ENCODE data around the gene SPRYD4.
"Not testable (repeated sequence)": the region's sequence is repeated elsewhere in the genome, so short reads cannot be mapped to it uniquely, and the experiment has no call there.

SPRYD4 gene

DNA sequence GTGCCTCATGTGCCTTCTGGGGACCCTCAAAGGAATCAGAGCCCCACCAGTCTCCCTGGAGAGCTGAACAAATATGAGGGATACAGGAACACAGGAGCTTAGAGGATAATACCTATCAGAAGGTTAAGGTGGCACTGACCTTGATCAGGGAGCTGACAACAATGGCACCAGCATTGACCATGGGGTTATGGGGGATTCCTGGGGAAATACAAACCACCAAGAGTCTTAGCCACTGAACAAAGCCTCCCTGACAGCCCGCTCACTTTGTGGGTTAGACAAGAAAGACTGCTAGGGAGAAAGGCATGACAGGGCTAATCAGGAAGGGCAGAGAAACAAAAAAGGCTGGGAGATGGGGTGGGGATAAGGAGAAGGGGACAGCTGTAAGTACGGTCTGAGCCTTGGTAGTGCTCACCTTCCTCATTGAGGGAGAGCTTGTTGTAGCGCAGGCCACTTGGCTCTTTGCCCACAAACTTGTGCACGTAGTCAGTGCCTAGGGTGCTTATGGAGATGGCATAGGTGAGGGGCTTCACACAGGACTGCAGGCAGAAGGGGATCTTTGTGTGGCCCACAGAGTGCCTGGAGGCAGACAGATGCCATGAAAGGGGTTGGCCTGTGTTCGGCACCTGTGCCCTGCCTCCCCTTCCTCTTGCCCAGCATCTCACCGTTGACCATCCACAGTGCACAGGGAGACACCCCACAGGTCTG is 9.3 kb downstream of the SPRYD4 start:
- no peak for DNase-seq

DNA sequence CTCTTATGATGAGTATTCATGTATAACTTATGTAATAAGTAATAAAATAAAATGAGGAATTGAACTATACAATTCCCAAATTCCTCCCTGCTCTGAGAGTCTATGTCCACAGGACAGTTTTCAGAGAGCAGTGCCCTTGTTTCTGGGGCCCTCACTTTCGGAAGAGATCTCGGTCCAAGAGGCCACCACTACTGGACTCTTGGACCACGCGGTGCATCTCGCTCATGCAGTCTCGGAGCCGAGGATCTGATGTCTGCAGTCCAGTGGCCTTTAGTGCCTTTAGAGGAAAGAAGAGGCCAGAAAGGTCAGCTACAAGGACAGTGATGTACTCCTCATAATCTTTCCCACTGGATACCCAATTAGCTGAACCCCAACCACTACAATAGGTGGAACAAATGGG is 11.2 kb downstream of the SPRYD4 start:
- no peak for DNase-seq

- DNase-seq, result no peak
Measured at GRCh38 chr12:56484566-56484965, 16.2 kb downstream of the SPRYD4 start.

DNA sequence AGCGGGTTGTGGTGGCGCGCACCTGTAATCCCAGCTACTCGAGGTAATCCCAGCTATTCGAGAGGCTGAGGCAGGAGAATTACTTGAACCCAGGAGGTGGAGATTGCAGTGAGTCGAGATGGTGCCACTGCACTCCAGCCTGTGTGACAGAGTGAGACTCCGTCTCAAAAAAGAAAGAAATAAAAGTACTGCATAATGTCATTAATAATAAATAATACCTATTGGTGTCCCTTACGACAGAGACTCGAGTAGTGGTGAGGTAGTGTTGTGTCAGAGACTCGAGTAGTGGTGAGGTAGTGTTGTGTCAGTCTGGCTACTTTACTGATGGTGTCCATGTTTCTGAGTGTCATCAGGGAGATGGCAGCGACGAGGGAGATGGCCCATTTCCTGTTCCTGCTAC is 18.3 kb downstream of the SPRYD4 start:
- no peak for DNase-seq

- no peak for DNase-seq
Measured at GRCh38 chr12:56487448-56488040, 19.2 kb downstream of the SPRYD4 start.

- DNase-seq, result peak; percentile 82
Measured at GRCh38 chr12:56488041-56488955, 19.9 kb downstream of the SPRYD4 start, which contains the start of gene GLS2. Gene GLS2, minus strand, starts transcription at chr12:56488161. Its CDS starts 43 bp downstream, at chr12:56488118.

GRCh38 chr12:56490360-56490759 is 22.0 kb downstream of the SPRYD4 start:
- no peak for DNase-seq

DNA sequence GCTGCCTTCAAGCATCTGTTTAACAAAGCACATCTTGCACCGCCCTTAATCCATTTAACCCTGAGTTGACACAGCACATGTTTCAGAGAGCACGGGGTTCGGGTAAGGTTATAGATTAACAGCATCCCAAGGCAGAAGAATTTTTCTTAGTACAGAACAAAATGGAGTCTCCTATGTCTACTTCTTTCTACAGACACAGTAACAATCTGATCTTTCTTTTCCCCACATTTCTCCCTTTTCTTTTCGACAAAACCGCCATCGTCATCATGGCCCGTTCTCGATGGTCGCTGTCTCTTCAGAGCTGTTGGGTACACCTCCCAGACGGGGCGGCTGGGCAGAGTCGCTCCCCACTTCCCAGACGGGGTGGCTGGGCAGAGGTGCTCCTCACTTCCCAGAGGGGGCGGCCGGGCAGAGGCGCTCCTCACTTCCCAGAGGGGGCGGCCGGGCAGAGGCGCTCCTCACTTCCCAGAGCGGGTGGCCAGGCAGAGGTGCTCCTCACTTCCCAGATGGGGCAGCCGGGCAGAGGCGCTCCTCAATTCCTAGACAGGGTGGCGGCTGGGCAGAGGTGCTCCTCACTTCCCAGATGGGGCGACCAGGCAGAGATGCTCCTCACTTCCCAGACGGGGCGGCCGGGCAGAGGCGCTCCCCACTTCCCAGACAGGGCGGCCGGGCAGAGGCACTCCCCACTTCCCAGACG is 25.2 kb downstream of the SPRYD4 start:
- not testable (repeated sequence) for DNase-seq

- not testable (repeated sequence) for DNase-seq
Measured at GRCh38 chr12:56494106-56494415, 25.7 kb downstream of the SPRYD4 start.

DNA sequence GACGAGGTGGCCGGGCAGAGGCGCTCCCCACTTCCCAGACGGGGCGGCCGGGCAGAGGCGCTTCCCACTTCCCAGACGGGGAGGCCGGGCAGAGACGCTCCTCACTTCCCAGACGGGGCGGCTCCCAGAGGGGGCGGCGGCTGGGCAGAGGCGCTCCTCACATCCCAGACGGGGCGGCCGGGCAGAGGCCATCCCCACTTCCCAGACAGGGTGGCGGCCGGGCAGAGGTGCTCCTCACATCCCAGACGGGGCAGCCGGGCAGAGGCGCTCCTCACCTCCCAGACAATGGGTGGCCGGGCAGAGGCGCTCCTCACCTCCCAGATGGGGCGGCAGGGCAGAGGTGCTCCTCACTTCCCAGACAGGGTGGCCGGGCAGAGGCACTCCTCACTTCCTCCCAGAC is 26.1 kb downstream of the SPRYD4 start:
- DNase-seq, result not testable (repeated sequence)

GRCh38 chr12:56496704-56497103 is 28.3 kb downstream of the SPRYD4 start:
- not testable (repeated sequence) for DNase-seq

GRCh38 chr12:56498126-56498902 is 29.9 kb downstream of the SPRYD4 start:
- DNase-seq, result not testable (repeated sequence)

DNA sequence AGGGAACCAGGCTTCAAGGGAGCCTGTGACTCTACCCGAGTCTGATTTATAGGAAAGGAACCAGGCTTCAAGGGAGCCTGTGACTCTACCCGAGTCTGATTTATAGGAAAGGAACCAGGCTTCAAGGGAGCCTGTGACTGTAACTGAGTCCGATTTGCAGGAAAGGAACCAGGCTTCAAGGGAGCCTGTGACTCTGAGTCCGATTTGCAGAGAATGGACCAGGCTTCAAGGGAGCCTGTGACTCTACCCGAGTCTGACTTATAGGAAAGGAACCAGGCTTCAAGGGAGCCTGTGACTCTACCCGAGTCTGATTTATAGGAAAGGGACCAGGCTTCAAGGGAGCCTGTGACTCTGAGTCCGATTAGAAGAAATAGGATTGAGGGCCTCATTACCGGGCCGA is 31.1 kb downstream of the SPRYD4 start:
- not testable (repeated sequence) for DNase-seq

DNA sequence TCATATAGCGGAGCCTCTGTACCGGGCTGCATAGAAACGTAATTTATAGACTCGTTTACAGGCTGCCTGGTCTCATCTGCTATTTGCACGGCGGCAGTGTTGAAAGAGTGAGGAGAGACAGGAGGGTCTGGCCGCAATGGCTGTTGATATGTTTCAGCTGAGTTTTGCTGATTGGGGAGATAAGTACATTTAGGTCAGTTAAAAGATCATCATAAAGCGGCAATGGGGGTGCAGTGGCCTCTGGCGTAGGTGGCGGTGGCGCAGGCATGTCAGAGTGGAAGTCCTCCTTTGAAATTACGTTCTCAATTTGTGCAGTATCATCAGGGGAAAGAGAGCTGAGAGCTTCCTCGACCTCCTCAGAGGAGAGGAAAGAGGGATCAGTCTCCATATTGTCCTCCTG is 31.5 kb downstream of the SPRYD4 start:
- DNase-seq, result not testable (repeated sequence)

DNA sequence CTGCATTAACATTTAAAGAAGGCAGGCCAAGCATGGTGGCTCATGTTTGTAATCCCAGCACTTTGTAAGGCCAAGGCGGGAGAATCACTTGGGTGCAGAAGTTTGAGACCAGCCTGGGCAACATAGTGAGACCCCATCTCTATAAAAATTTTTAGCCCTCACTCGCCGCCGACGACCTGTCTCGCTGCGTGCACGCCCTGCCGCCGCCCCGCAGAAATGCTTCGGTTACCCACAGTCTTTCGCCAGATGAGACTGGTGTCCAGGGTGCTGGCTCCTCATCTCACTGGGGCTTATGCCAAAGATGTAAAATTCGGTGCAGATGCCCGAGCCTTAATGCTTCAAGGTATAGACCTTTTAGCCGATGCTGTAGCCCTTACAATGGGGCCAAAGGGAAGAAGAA is 42.4 kb downstream of the SPRYD4 start:
- DNase-seq, result no peak

- not testable (repeated sequence) for DNase-seq
Measured at GRCh38 chr12:56514014-56514318, 45.6 kb downstream of the SPRYD4 start.

DNA sequence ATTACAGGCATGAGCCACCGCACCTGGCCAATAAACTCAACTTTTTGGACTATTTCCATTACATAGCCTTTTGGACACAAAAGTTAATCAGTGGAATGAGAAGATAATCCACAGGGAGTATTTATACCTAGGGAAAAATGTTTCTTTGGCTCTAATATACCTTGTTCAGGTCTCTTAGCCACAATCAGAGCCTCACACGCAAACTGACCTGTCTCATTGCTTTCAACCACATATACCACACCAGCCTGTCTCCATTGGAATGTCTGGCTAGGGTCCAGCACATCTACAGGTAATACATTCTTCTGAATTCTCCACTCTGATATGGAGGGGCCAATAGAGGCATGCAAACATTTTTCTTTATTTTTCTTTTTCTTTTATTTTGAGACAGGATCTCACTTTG is 49.5 kb downstream of the SPRYD4 start:
- no peak for DNase-seq

DNA sequence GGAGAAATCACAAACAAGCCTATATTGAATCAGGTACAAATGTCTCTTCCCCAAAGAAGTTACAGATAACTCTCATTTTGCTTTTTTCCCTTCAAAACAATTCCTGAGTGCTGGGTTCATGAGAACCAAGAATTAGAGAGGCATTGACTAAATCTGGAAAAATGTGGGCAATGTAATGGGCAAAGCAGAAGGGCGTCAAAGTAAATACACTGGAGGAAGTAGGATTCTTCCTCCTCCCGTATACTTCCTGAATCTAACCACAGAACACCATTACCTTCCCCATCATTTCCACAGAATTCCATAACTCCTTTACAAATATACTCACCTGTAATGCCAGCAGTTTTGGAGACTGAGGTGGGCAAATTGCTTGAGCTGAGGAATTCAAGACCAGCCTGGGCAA is 50.2 kb downstream of the SPRYD4 start:
- DNase-seq, result no peak

DNA sequence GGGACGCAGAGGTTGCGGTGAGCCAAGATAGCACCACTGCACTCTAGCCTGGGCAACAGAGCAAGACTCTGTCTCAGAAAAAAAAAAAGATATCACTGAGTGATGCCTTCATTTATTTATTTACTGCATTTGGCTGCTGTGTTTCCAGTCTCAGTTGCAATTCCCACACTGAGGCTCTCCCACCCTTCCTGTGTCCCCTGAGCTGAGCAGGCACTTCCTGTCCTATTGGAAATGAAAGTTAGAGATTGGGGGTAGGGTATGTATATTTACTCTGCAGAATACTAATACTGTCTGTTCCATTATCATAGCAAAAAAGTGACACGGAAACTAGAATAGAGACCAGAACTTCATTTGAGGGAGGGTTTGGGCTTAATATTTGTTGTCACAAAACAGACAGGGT is 51.7 kb downstream of the SPRYD4 start:
- DNase-seq, result no peak

DNA sequence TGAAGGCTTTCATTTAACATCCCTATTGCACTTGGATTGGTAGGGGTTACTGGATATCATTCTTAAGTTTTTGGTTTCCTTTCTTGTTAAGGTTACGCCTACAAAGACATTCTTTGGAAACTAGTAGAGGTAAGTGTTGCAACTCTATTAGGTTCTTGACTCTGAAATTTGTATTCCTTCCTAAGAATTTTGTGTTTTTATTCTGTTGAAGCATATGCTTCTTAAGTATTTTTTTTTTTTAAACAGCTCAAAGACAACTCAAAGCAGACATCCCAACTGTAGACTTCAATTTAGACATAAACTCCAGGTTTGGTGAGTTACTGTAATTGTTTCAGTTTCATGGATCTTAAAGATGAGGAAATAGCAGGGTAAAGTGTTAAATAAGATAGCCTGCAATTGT is 52.1 kb downstream of the SPRYD4 start:
- no peak for DNase-seq

- DNase-seq, result no peak
Measured at GRCh38 chr12:56521209-56521589, 52.8 kb downstream of the SPRYD4 start.

- peak; percentile 62 for DNase-seq
Measured at GRCh38 chr12:56521590-56522371, 53.4 kb downstream of the SPRYD4 start, which contains the start of gene RBMS2. Gene RBMS2, plus strand, starts transcription at chr12:56521820. Its CDS starts 204 bp downstream, at chr12:56522024.

All from NCI-H1048 (cell line).